H7 (cell line): ENCODE data around the gene MGP. TPM values are rescaled to one million over a fixed set of nuclear protein-coding genes. Genes with fewer than 3 reads are reported as not detected.

Experiments used
- DNase-seq: peaks from one replicate; pipeline ENCODE4 v3.0.0; 2012
- H3K27me3 ChIP-seq: 2 replicates; pipeline ENCODE4 v1.6.0; 2011; ENCODE audit warnings: mild to moderate bottlenecking, low read length; ENCODE audit not compliant: control insufficient read depth, insufficient read depth
- H3K36me3 ChIP-seq: replicated peaks from 2 replicates; pipeline ENCODE4 v1.5.1; 2011; ENCODE audit warnings: low read length; ENCODE audit not compliant: control insufficient read depth, insufficient read depth
- H3K4me3 ChIP-seq: 2 replicates; pipeline ENCODE4 v1.5.1; 2011; ENCODE audit warnings: low read depth, mild to moderate bottlenecking, control low read depth, low read length, moderate library complexity; ENCODE audit not compliant: insufficient read depth
- total RNA-seq: library from RNA; depleted of rRNA; stranded (reverse); fragments of >200 nt; shearing (Covaris generic); gene quantifications from 2 replicates; pipeline ENCODE4 v1.2.3, GENCODE V29; 2014

MGP gene
- total RNA-seq, 1 experiment from 2014 or later: not detected

DNA sequence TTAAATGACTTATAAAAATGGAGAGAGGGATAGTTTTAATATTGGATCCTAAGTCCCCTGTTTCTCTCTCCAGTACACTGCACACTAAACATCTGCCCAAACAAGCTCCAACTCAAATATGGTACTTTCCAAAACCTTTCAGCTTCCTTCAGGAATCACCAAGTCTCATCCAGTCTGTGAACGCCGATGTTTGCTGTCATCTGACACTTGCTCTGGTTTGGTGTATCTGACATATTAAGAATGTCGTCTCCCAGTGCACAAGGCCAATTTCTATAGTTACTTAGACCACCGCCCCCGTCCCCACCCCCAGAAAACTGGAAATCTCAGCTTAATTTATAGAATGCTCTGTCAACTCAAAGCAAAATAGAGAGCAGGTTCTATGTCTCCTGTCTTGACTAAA, 5.0 kb upstream of the MGP start:
- Histone ChIP-seq H3K27me3 (no peaks in the 10 kb centered on the region), H3K4me3 (no peak overlapping the region), H3K36me3 (no peaks in the 10 kb centered on the region)
- no peak for DNase-seq

DNA sequence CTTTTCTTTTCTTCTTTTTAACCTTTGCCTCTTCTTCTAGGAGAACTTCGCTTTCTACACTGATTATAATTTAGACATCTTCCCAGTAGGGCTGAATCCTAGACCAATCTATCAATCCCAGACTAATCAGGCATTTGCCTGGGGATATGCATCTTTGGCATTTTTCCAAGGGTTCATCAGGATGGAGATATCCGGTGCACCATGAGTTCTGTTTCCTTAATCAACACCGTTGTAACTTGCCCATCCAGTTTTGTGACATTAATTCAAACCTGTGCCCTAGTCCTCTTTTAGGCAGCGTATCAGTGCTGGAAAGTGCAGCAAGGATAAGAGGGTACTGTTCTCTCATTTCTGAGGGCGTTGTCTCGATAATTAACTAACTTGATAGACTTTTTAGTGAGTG, 617 bp upstream of the MGP start:
- no peaks in the 10 kb centered on the region for H3K27me3 ChIP-seq
- H3K36me3 ChIP-seq: no peaks in the 10 kb centered on the region
- no peak overlapping the region for H3K4me3 ChIP-seq
- no peak for DNase-seq

- Histone ChIP-seq H3K27me3 (no peaks in the 10 kb centered on the region), H3K4me3 (no peak overlapping the region), H3K36me3 (no peaks in the 10 kb centered on the region)
- DNase-seq: no peak
Observed at GRCh38 chr12:14884458-14884878, 1.2 kb downstream of the MGP start.

- Histone ChIP-seq H3K36me3 (no peaks in the 10 kb centered on the region), H3K4me3 (no peak overlapping the region), H3K27me3 (no peaks in the 10 kb centered on the region)
- DNase-seq: no peak
Observed at GRCh38 chr12:14883686-14884085, 2.0 kb downstream of the MGP start.

- Histone ChIP-seq H3K4me3 (no peak overlapping the region), H3K36me3 (no peaks in the 10 kb centered on the region), H3K27me3 (no peaks in the 10 kb centered on the region)
- DNase-seq: no peak
Observed at GRCh38 chr12:14880890-14881453, 4.7 kb downstream of the MGP start.

- DNase-seq: no peak
- Histone ChIP-seq H3K27me3 (no peaks in the 10 kb centered on the region), H3K36me3 (no peaks in the 10 kb centered on the region), H3K4me3 (no peak overlapping the region)
Observed at GRCh38 chr12:14879222-14879933, 6.3 kb downstream of the MGP start.

GRCh38 chr12:14878488-14878887, 7.2 kb downstream of the MGP start:
- Histone ChIP-seq H3K36me3 (no peaks in the 10 kb centered on the region), H3K27me3 (no peaks in the 10 kb centered on the region), H3K4me3 (no peak overlapping the region)
- no peak for DNase-seq

GRCh38 chr12:14876833-14877232, 8.8 kb downstream of the MGP start:
- no peak overlapping the region for H3K4me3 ChIP-seq
- no peaks in the 10 kb centered on the region for H3K27me3 ChIP-seq
- no peak for DNase-seq
- H3K36me3 ChIP-seq: no peaks in the 10 kb centered on the region

GRCh38 chr12:14874882-14875281, 10.8 kb downstream of the MGP start:
- H3K36me3 ChIP-seq: no peaks in the 10 kb centered on the region
- no peaks in the 10 kb centered on the region for H3K27me3 ChIP-seq
- DNase-seq: no peak
- H3K4me3 ChIP-seq: no peak overlapping the region

GRCh38 chr12:14873440-14874185, 12.0 kb downstream of the MGP start:
- no peaks in the 10 kb centered on the region for H3K27me3 ChIP-seq
- H3K4me3 ChIP-seq: no peak overlapping the region
- no peak for DNase-seq
- H3K36me3 ChIP-seq: no peaks in the 10 kb centered on the region

GRCh38 chr12:14871886-14872285, 13.8 kb downstream of the MGP start:
- H3K36me3 ChIP-seq: no peaks in the 10 kb centered on the region
- H3K4me3 ChIP-seq: no peak overlapping the region
- H3K27me3 ChIP-seq: no peaks in the 10 kb centered on the region
- no peak for DNase-seq

DNA sequence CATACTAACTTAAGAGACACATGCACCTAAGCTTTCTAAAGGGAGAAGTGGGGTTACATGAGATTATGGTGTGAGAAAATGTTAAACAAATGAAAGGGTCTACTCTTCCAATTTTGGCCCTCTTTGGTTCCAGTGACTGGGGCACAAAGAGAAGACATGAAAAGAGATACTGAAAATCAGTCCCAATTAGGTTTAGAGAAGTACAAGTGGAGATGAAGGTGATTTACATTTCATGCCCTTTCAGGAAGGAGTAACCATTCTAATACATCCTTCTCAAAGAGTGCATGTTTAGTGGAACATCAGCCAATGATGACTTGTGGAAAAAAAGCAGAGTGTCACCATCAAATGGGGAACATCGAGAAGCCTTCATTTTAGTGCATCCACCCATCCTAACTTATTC, 14.4 kb downstream of the MGP start:
- Histone ChIP-seq H3K36me3 (no peaks in the 10 kb centered on the region), H3K4me3 (no peak overlapping the region), H3K27me3 (no peaks in the 10 kb centered on the region)
- DNase-seq: no peak

DNA sequence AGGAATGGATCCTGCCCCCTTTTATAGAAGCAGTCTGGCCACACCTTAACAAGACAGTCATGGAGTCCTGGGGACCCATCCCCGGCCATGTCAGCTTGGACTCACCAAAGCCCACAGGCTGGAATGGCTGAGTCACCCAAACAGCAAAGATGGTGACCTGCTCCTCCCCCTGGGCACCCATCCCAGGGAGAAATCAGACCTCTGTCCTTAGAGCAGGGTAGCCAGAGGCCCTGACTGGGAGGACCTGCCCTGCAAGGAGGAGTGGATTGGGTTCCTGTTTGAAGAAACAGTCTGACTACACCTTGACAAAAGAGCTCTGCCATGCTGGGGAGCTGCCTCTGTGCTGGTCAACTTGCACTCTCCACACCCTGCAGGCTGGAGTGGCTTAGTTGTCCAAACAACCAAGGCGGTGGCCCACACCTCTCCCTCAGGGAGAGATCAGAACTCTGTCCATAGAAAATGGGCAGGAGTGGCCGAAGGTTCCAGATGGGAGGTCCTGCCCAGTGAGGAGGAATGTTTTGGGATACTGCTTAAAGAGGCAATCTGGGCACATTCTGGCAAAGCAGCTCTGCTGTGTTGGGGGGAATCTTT, 16.6 kb downstream of the MGP start:
- H3K36me3 ChIP-seq: no peaks in the 10 kb centered on the region
- H3K4me3 ChIP-seq: no peak overlapping the region
- DNase-seq: no peak
- no peaks in the 10 kb centered on the region for H3K27me3 ChIP-seq

GRCh38 chr12:14860490-14860889, 25.2 kb downstream of the MGP start:
- H3K36me3 ChIP-seq: no peaks in the 10 kb centered on the region
- no peaks in the 10 kb centered on the region for H3K27me3 ChIP-seq
- no peak overlapping the region for H3K4me3 ChIP-seq
- no peak for DNase-seq

DNA sequence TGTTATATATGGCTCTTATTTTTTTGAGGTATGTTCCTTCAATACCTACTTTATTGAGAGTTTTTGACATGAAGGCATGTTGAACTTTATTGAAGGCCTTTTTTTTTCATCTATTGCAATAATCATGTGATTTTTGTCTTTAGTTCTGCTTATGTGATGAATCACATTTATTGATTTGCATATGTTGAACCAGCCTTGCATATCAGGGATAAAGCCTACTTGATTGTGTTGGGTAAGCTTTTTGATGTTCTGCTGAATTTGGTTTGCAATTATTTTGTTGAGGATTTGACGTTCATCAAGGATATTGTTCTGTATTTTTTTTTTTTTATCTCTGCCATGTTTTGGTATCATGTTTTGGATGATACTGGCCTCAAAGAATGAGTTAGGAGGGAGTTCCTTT, 27.1 kb downstream of the MGP start:
- DNase-seq: no peak
- H3K27me3 ChIP-seq: no peaks in the 10 kb centered on the region
- H3K36me3 ChIP-seq: no peaks in the 10 kb centered on the region
- H3K4me3 ChIP-seq: no peak overlapping the region
